ENCODE results near the gene PGLYRP1.

PGLYRP1 gene

GRCh38 chr19:46022431-46023310 is at the start of gene PGLYRP1:
TSS of gene PGLYRP1 (minus strand) at chr19:46023053. CDS start at chr19:46023021, 32 bp downstream.
- no peak for DNase-seq (ENCODE audit: low read depth)

GRCh38 chr19:46069806-46070341 is 47.0 kb upstream of the PGLYRP1 start:
- no peak for DNase-seq (ENCODE audit: low read depth)

GRCh38 chr19:46068345-46069258 is 45.7 kb upstream of the PGLYRP1 start:
- no peak for DNase-seq (ENCODE audit: low read depth)

- no peak for DNase-seq (ENCODE audit: low read depth)
Measured at GRCh38 chr19:46067691-46068090, 44.8 kb upstream of the PGLYRP1 start.

GRCh38 chr19:46066471-46066870 is 43.6 kb upstream of the PGLYRP1 start:
- no peak for DNase-seq (ENCODE audit: low read depth)

GRCh38 chr19:46065486-46066071 is 42.7 kb upstream of the PGLYRP1 start:
- no peak for DNase-seq (ENCODE audit: low read depth)

- no peak for DNase-seq (ENCODE audit: low read depth)
Measured at GRCh38 chr19:46063201-46063600, 40.3 kb upstream of the PGLYRP1 start.

- DNase-seq (ENCODE audit: low read depth), result no peak
Measured at GRCh38 chr19:46060012-46060411, 37.2 kb upstream of the PGLYRP1 start.

- DNase-seq (ENCODE audit: low read depth), result no peak
Measured at GRCh38 chr19:46058778-46059177, 35.9 kb upstream of the PGLYRP1 start.

- DNase-seq (ENCODE audit: low read depth), result no peak
Measured at GRCh38 chr19:46056536-46056935, 33.7 kb upstream of the PGLYRP1 start.

- no peak for DNase-seq (ENCODE audit: low read depth)
Measured at GRCh38 chr19:46052896-46053295, 30.0 kb upstream of the PGLYRP1 start.

- no peak for DNase-seq (ENCODE audit: low read depth)
Measured at GRCh38 chr19:46049597-46049996, 26.7 kb upstream of the PGLYRP1 start.

GRCh38 chr19:46043519-46043918 is 20.7 kb upstream of the PGLYRP1 start:
- DNase-seq (ENCODE audit: low read depth), result no peak

GRCh38 chr19:46042252-46042883 is 19.5 kb upstream of the PGLYRP1 start:
- no peak for DNase-seq (ENCODE audit: low read depth)

- no peak for DNase-seq (ENCODE audit: low read depth)
Measured at GRCh38 chr19:46040952-46041500, 18.2 kb upstream of the PGLYRP1 start, which contains the start of gene IGFL4. TSS of gene IGFL4 (minus strand) at chr19:46041002. CDS start at chr19:46040962, 40 bp downstream.

GRCh38 chr19:46040125-46040524 is 17.3 kb upstream of the PGLYRP1 start:
- no peak for DNase-seq (ENCODE audit: low read depth)

GRCh38 chr19:46036744-46037128 is 13.9 kb upstream of the PGLYRP1 start:
- DNase-seq (ENCODE audit: low read depth), result no peak

GRCh38 chr19:46035986-46036743 is 13.3 kb upstream of the PGLYRP1 start:
- no peak for DNase-seq (ENCODE audit: low read depth)

- DNase-seq (ENCODE audit: low read depth), result no peak
Measured at GRCh38 chr19:46035546-46035945, 12.7 kb upstream of the PGLYRP1 start.

GRCh38 chr19:46033401-46033800 is 10.5 kb upstream of the PGLYRP1 start:
- no peak for DNase-seq (ENCODE audit: low read depth)
